SK-N-SH treated with all-trans-retinoic acid at 6 μM for 48 hours (cell line): ENCODE measurements around the gene ASTN2.

ENCODE experiments used
- ARNTL ChIP-seq: fragments of 450-650 bp; formaldehyde crosslinking; IDR thresholded peaks from 2 replicates; pipeline ENCODE4 v1.5.0; 2020; ENCODE audit warnings: low read depth, mild to moderate bottlenecking, moderate library complexity, borderline replicate concordance
- CSDC2 ChIP-seq: fragments of 250-450 bp; sonication (Bioruptor Pico); IDR thresholded peaks from 2 replicates; pipeline ENCODE4 v1.5.0; 2020; ENCODE audit warnings: mild to moderate bottlenecking, moderate library complexity
- ISL1 ChIP-seq: fragments of 250-450 bp; sonication (Bioruptor Pico); IDR thresholded peaks from 2 replicates; pipeline ENCODE4 v2.1.2; 2022; ENCODE audit warnings: mild to moderate bottlenecking, moderate library complexity
- RARB ChIP-seq: fragments of 250-450 bp; sonication (Bioruptor Pico); IDR thresholded peaks from 2 replicates; pipeline ENCODE4 v1.8.0; 2021; ENCODE audit warnings: mild to moderate bottlenecking, moderate library complexity
- SNAI2 ChIP-seq: fragments of 250-450 bp; sonication (Bioruptor Pico); IDR thresholded peaks from 2 replicates; pipeline ENCODE4 v1.5.0; 2020; ENCODE audit warnings: mild to moderate bottlenecking, moderate library complexity
- ZFP3 ChIP-seq: fragments of 250-450 bp; sonication (Bioruptor Pico); IDR thresholded peaks from 2 replicates; pipeline ENCODE4 v1.5.0; 2020; ENCODE audit warnings: mild to moderate bottlenecking, moderate library complexity
- ZNF70 ChIP-seq: fragments of 450-650 bp; formaldehyde crosslinking; IDR thresholded peaks from 2 replicates; pipeline ENCODE4 v1.5.0; 2020; ENCODE audit warnings: mild to moderate bottlenecking, moderate library complexity
- TF ChIP-seq, protein P1 (sequence below): fragments of 250-450 bp; sonication (Bioruptor Pico); IDR thresholded peaks from 2 replicates; pipeline ENCODE4 v1.8.0; 2020; ENCODE audit warnings: mild to moderate bottlenecking, moderate library complexity, borderline replicate concordance
- TF ChIP-seq, protein P2 (sequence below): fragments of 250-450 bp; sonication (Bioruptor Pico); IDR thresholded peaks from 2 replicates; pipeline ENCODE4 v1.5.0; 2020; ENCODE audit warnings: mild to moderate bottlenecking, moderate library complexity
- TF ChIP-seq, protein P3 (sequence below): fragments of 250-450 bp; sonication (Bioruptor Pico); IDR thresholded peaks from 2 replicates; pipeline ENCODE4 v1.8.0; 2021; ENCODE audit warnings: low read depth, mild to moderate bottlenecking, moderate library complexity, borderline replicate concordance

- TF ChIP-seq ARNTL (CRISPR knock-in tag) (no peak), CSDC2 (CRISPR knock-in tag) (no peak), SNAI2 (CRISPR knock-in tag) (no peak), ISL1 (no peak), ZFP3 (CRISPR knock-in tag) (no peak), ZNF70 (CRISPR knock-in tag) (no peak), RARB (CRISPR knock-in tag) (no peak)
- TF ChIP-seq, protein P1, sequence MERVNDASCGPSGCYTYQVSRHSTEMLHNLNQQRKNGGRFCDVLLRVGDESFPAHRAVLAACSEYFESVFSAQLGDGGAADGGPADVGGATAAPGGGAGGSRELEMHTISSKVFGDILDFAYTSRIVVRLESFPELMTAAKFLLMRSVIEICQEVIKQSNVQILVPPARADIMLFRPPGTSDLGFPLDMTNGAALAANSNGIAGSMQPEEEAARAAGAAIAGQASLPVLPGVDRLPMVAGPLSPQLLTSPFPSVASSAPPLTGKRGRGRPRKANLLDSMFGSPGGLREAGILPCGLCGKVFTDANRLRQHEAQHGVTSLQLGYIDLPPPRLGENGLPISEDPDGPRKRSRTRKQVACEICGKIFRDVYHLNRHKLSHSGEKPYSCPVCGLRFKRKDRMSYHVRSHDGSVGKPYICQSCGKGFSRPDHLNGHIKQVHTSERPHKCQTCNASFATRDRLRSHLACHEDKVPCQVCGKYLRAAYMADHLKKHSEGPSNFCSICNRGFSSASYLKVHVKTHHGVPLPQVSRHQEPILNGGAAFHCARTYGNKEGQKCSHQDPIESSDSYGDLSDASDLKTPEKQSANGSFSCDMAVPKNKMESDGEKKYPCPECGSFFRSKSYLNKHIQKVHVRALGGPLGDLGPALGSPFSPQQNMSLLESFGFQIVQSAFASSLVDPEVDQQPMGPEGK: no peak
- TF ChIP-seq, protein P2, sequence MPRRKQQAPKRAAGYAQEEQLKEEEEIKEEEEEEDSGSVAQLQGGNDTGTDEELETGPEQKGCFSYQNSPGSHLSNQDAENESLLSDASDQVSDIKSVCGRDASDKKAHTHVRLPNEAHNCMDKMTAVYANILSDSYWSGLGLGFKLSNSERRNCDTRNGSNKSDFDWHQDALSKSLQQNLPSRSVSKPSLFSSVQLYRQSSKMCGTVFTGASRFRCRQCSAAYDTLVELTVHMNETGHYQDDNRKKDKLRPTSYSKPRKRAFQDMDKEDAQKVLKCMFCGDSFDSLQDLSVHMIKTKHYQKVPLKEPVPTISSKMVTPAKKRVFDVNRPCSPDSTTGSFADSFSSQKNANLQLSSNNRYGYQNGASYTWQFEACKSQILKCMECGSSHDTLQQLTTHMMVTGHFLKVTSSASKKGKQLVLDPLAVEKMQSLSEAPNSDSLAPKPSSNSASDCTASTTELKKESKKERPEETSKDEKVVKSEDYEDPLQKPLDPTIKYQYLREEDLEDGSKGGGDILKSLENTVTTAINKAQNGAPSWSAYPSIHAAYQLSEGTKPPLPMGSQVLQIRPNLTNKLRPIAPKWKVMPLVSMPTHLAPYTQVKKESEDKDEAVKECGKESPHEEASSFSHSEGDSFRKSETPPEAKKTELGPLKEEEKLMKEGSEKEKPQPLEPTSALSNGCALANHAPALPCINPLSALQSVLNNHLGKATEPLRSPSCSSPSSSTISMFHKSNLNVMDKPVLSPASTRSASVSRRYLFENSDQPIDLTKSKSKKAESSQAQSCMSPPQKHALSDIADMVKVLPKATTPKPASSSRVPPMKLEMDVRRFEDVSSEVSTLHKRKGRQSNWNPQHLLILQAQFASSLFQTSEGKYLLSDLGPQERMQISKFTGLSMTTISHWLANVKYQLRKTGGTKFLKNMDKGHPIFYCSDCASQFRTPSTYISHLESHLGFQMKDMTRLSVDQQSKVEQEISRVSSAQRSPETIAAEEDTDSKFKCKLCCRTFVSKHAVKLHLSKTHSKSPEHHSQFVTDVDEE (CRISPR knock-in tag): no peak
- TF ChIP-seq, protein P3, sequence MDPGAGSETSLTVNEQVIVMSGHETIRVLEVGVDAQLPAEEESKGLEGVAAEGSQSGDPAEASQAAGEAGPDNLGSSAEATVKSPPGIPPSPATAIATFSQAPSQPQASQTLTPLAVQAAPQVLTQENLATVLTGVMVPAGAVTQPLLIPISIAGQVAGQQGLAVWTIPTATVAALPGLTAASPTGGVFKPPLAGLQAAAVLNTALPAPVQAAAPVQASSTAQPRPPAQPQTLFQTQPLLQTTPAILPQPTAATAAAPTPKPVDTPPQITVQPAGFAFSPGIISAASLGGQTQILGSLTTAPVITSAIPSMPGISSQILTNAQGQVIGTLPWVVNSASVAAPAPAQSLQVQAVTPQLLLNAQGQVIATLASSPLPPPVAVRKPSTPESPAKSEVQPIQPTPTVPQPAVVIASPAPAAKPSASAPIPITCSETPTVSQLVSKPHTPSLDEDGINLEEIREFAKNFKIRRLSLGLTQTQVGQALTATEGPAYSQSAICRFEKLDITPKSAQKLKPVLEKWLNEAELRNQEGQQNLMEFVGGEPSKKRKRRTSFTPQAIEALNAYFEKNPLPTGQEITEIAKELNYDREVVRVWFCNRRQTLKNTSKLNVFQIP (CRISPR knock-in tag): no peak
These were observed 182.6 kb downstream of the ASTN2 start for GRCh38 chr9:117232281-117232680.
